ENCODE measurements around the gene MBD3L3. TPM values are rescaled to one million over a fixed set of nuclear protein-coding genes. Genes with fewer than 3 reads are reported as not detected.

MBD3L3 gene
- total RNA-seq, 1 donor from 2014 or later, result not detected

GRCh38 chr19:7098701-7099596, 40.5 kb upstream of the MBD3L3 start:
- H3K4me1 Mint-ChIP-seq (ENCODE audit: unreplicated experiment), result peaks cover 10% of the 10 kb centered on the region
- no peaks in the 10 kb centered on the region for H3K27me3 Mint-ChIP-seq (ENCODE audit: unreplicated experiment)
- TF ChIP-seq, protein P1, sequence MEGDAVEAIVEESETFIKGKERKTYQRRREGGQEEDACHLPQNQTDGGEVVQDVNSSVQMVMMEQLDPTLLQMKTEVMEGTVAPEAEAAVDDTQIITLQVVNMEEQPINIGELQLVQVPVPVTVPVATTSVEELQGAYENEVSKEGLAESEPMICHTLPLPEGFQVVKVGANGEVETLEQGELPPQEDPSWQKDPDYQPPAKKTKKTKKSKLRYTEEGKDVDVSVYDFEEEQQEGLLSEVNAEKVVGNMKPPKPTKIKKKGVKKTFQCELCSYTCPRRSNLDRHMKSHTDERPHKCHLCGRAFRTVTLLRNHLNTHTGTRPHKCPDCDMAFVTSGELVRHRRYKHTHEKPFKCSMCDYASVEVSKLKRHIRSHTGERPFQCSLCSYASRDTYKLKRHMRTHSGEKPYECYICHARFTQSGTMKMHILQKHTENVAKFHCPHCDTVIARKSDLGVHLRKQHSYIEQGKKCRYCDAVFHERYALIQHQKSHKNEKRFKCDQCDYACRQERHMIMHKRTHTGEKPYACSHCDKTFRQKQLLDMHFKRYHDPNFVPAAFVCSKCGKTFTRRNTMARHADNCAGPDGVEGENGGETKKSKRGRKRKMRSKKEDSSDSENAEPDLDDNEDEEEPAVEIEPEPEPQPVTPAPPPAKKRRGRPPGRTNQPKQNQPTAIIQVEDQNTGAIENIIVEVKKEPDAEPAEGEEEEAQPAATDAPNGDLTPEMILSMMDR (IDR thresholded peaks at IDR 0.05), result no peak
- DNase-seq (ENCODE audit: extremely low spot score, unreplicated experiment), result peak; percentile 97
- H3K9me3 Mint-ChIP-seq (ENCODE audit: unreplicated experiment), result peaks cover 24% of the 10 kb centered on the region
- peak overlapping the region; percentile 99 for H3K27ac Mint-ChIP-seq (ENCODE audit: unreplicated experiment)
- peaks cover 10% of the 10 kb centered on the region for H3K36me3 Mint-ChIP-seq (ENCODE audit: unreplicated experiment)
- peak overlapping the region; percentile 87 for H3K4me3 Mint-ChIP-seq (ENCODE audit: unreplicated experiment)

DNA sequence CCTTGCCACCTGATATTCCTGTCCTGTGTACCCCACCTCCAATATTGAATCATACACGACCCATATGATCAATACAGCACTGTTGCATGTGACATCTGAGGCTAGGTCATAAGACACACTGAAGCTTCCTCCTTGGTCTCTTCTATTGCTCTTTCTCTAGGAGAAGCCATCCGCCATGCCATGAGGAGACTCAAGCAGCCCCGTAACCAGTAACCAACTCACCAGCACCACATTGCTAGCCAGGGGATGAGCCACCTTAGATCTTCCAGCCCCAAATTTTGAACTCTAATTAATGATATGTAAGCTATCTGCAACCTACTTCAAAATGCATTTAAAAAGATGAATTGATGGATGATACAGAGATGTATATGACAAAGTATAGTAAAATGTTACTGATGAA, 39.6 kb upstream of the MBD3L3 start:
- DNase-seq (ENCODE audit: extremely low spot score, unreplicated experiment), result no peak
- Mint-ChIP-seq H3K9me3 (ENCODE audit: unreplicated experiment) (peaks cover 24% of the 10 kb centered on the region), H3K4me3 (ENCODE audit: unreplicated experiment) (peak overlapping the region; percentile 87), H3K36me3 (ENCODE audit: unreplicated experiment) (peaks cover 10% of the 10 kb centered on the region), H3K27me3 (ENCODE audit: unreplicated experiment) (no peaks in the 10 kb centered on the region), H3K4me1 (ENCODE audit: unreplicated experiment) (peaks cover 10% of the 10 kb centered on the region), H3K27ac (ENCODE audit: unreplicated experiment) (peak overlapping the region; percentile 99)
- TF ChIP-seq, protein P1 (IDR thresholded peaks at IDR 0.05), result no peak

- TF ChIP-seq, protein P1 (IDR thresholded peaks at IDR 0.05), result no peak
- Mint-ChIP-seq H3K27ac (ENCODE audit: unreplicated experiment) (no peak overlapping the region), H3K9me3 (ENCODE audit: unreplicated experiment) (peaks cover 10% of the 10 kb centered on the region), H3K36me3 (ENCODE audit: unreplicated experiment) (peaks cover 33% of the 10 kb centered on the region), H3K4me1 (ENCODE audit: unreplicated experiment) (no peaks in the 10 kb centered on the region), H3K27me3 (ENCODE audit: unreplicated experiment) (no peaks in the 10 kb centered on the region), H3K4me3 (ENCODE audit: unreplicated experiment) (no peak overlapping the region)
- DNase-seq (ENCODE audit: extremely low spot score, unreplicated experiment), result no peak
Measured at GRCh38 chr19:7088999-7089398, 30.5 kb upstream of the MBD3L3 start.

DNA sequence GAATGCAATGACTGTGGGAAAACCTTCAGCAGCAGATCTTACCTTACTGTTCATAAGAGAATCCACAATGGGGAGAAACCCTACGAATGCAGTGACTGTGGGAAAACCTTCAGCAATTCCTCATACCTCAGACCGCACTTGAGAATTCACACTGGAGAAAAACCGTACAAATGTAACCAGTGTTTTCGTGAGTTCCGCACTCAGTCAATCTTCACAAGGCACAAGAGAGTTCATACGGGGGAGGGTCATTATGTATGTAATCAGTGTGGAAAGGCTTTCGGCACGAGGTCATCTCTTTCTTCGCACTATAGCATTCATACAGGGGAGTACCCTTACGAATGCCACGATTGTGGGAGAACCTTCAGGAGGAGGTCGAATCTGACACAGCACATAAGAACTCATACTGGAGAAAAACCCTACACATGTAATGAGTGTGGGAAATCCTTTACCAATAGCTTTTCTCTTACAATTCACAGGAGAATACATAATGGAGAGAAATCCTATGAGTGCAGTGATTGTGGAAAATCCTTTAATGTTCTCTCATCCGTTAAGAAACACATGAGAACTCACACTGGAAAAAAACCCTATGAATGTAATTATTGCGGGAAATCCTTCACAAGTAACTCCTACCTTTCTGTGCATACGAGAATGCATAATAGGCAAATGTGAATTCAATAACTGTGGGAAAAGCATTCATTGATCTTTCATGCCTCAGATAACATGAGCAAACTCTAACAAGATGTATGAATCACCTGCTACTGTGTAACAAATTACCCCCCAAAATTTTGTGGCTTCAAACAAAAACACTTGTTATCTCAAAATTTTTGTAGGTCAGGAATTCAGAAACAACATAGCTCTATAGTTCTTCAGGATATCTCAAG, 24.8 kb upstream of the MBD3L3 start:
- Mint-ChIP-seq H3K27me3 (ENCODE audit: unreplicated experiment) (no peaks in the 10 kb centered on the region), H3K9me3 (ENCODE audit: unreplicated experiment) (peaks cover 34% of the 10 kb centered on the region), H3K27ac (ENCODE audit: unreplicated experiment) (no peak overlapping the region), H3K4me3 (ENCODE audit: unreplicated experiment) (no peak overlapping the region), H3K4me1 (ENCODE audit: unreplicated experiment) (no peaks in the 10 kb centered on the region), H3K36me3 (ENCODE audit: unreplicated experiment) (peaks cover 74% of the 10 kb centered on the region)
- DNase-seq (ENCODE audit: extremely low spot score, unreplicated experiment), result no peak
- TF ChIP-seq, protein P1 (IDR thresholded peaks at IDR 0.05), result no peak

DNA sequence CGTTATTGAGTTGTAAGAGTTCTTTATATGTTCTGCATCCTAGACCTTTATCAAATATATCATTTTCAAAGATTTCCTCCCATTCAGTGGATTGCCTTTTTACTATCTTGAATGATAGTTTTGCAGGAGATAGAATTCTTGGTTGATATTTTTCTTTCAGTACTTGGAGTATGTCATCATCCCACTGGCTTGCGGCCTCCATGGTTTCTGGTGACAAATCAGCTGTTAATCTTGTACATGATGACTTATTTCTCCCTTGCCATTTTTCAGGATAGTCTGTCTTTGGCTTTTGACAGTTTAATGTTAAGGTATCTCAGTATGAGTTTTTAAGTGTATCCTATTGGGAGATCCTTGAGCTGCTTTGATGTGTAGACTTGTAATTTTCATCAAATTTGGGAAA, 19.5 kb upstream of the MBD3L3 start:
- peaks cover 87% of the 10 kb centered on the region for H3K36me3 Mint-ChIP-seq (ENCODE audit: unreplicated experiment)
- no peak for DNase-seq (ENCODE audit: extremely low spot score, unreplicated experiment)
- H3K9me3 Mint-ChIP-seq (ENCODE audit: unreplicated experiment), result peaks cover 38% of the 10 kb centered on the region
- H3K27me3 Mint-ChIP-seq (ENCODE audit: unreplicated experiment), result no peaks in the 10 kb centered on the region
- TF ChIP-seq, protein P1 (IDR thresholded peaks at IDR 0.05), result no peak
- no peaks in the 10 kb centered on the region for H3K4me1 Mint-ChIP-seq (ENCODE audit: unreplicated experiment)
- H3K27ac Mint-ChIP-seq (ENCODE audit: unreplicated experiment), result no peak overlapping the region
- no peak overlapping the region for H3K4me3 Mint-ChIP-seq (ENCODE audit: unreplicated experiment)

Data from osteocyte (in vitro differentiated cells).